NCI-H146 treated with DMSO at 0.1 percent for 48 hours (cell line): ENCODE results near the gene MLANA.

Source experiments
- DNase-seq: peaks from one replicate; lab custom pipeline; 2025; ENCODE audit not compliant: unreplicated experiment; lab: John Stamatoyannopoulos, UW

Gene MLANA

GRCh38 chr9:5953743-5954707, 63.3 kb downstream of the MLANA start:
- no peak for DNase-seq

GRCh38 chr9:5957166-5957565, 66.5 kb downstream of the MLANA start:
- DNase-seq = peak; percentile 90

GRCh38 chr9:5958273-5958672, 67.6 kb downstream of the MLANA start:
- DNase-seq = no peak
